PC-3 (cell line): ENCODE measurements around the gene HNF4A. TPM values are rescaled to one million over a fixed set of nuclear protein-coding genes. Genes with fewer than 3 reads are reported as not detected.

ENCODE experiments used
- ATAC-seq: fragments of 200-7000 bp; cut with Tn5 transposase; 2 replicates; pipeline ENCODE4 v1.9.1; 2020; ENCODE audit warnings: mild to moderate bottlenecking, moderate library complexity
- BruUV-seq: library from RNA; stranded (reverse); fragments of 400-500 nt; replicated peaks from 2 replicates; lab custom pipeline; 2021; lab: Mats Ljungman, UMichigan
- CTCF ChIA-PET: fragments of 300-600 bp; sonication (Branson Sonifier 250); formaldehyde crosslinking; loops from one replicate; lab custom pipeline; 2022; ENCODE audit warnings: antibody characterized with exemption; lab: Charles Lee
- POLR2A ChIA-PET: fragments of 300-600 bp; sonication (Branson Sonifier 250); formaldehyde crosslinking; loops from one replicate; lab custom pipeline; 2022; ENCODE audit warnings: antibody characterized with exemption; ENCODE audit not compliant: unreplicated experiment; lab: Charles Lee
- DNase-seq: peaks from one replicate; pipeline ENCODE4 v3.0.0-alpha.2; 2015
- H2AFZ ChIP-seq: fragments of 300-600 bp; sonication (generic); 2 replicates; pipeline ENCODE4 v1.6.0; 2016; ENCODE audit warnings: antibody characterized with exemption, low read length
- H3F3A ChIP-seq: fragments of 300-600 bp; sonication (generic); one replicate; pipeline ENCODE4 v1.6.0; 2017; ENCODE audit warnings: antibody characterized with exemption, low read length, control low read depth, mild to moderate bottlenecking; ENCODE audit not compliant: unreplicated experiment
- H3K27ac ChIP-seq: fragments of 300-600 bp; sonication (generic); 2 replicates; pipeline ENCODE4 v1.5.1; 2016; ENCODE audit warnings: mild to moderate bottlenecking, low read length
- H3K27me3 ChIP-seq: fragments of 300-600 bp; sonication (generic); 2 replicates; pipeline ENCODE4 v1.6.1; 2016; ENCODE audit warnings: low read length, mixed read lengths
- H3K36me3 ChIP-seq: fragments of 300-600 bp; sonication (generic); 2 replicates; pipeline ENCODE4 v1.6.1; 2016; ENCODE audit warnings: low read depth, mixed run types, low read length, mixed read lengths
- H3K4me1 ChIP-seq: fragments of 300-600 bp; sonication (generic); 2 replicates; pipeline ENCODE4 v1.5.1; 2016; ENCODE audit warnings: low read length; ENCODE audit not compliant: insufficient read depth
- H3K4me2 ChIP-seq: fragments of 300-600 bp; sonication (generic); 2 replicates; pipeline ENCODE4 v1.6.0; 2016; ENCODE audit warnings: low read length
- H3K4me3 ChIP-seq: fragments of 300-600 bp; sonication (generic); 2 replicates; pipeline ENCODE4 v1.5.1; 2016; ENCODE audit warnings: mild to moderate bottlenecking, low read length, mixed read lengths
- H3K79me2 ChIP-seq: fragments of 300-600 bp; sonication (generic); 2 replicates; pipeline ENCODE4 v1.6.1; 2017; ENCODE audit warnings: low read length, mixed read lengths
- H3K9ac ChIP-seq: fragments of 300-600 bp; sonication (generic); 2 replicates; pipeline ENCODE4 v1.6.0; 2016; ENCODE audit warnings: mild to moderate bottlenecking, low read length
- H3K9me2 ChIP-seq: fragments of 300-600 bp; sonication (generic); replicated peaks from 2 replicates; pipeline ENCODE4 v1.6.1; 2016; ENCODE audit warnings: mixed run types, low read length, mixed read lengths
- H3K9me3 ChIP-seq: fragments of 300-600 bp; sonication (generic); 2 replicates; pipeline ENCODE4 v1.6.1; 2016; ENCODE audit warnings: low read length, mixed read lengths
- H4K20me1 ChIP-seq: fragments of 300-600 bp; sonication (generic); 2 replicates; pipeline ENCODE4 v1.6.1; 2016; ENCODE audit warnings: low read length, mixed read lengths
- CTCF ChIP-seq: fragments of 300-600 bp; sonication (generic); conservative IDR thresholded peaks from 2 replicates; pipeline ENCODE4 v1.5.1; 2017; ENCODE audit warnings: antibody characterized with exemption, low read depth, mild to moderate bottlenecking, low read length
- EZH2 ChIP-seq: fragments of 300-600 bp; sonication (generic); IDR thresholded peaks from one replicate; pipeline ENCODE4 v1.6.1; 2017; ENCODE audit warnings: antibody characterized with exemption, mild to moderate bottlenecking, low read length; ENCODE audit not compliant: unreplicated experiment
- EZH2phosphoT487 ChIP-seq: fragments of 300-600 bp; sonication (generic); IDR thresholded peaks from 2 replicates; pipeline ENCODE4 v1.6.1; 2018; ENCODE audit warnings: mild to moderate bottlenecking, antibody characterized with exemption, low read length, borderline replicate concordance
- intact Hi-C: fragments of 100-400 bp; cut with micrococcal nuclease; formaldehyde crosslinking; loops from 2 replicates; pipeline ENCODE4 v1.9.0; 2023
- total RNA-seq: library from RNA; depleted of rRNA; stranded (reverse); fragments of >200 nt; gene quantifications from 2 replicates; pipeline ENCODE4 v1.2.3, GENCODE V29; 2014

HNF4A gene
- total RNA-seq, 1 experiment from 2014 or later: not detected

- H3K4me2 ChIP-seq: no peak overlapping the region
- no peak overlapping the region for H3K9ac ChIP-seq
- no peaks in the 10 kb centered on the region for H3F3A ChIP-seq
- no peaks in the 10 kb centered on the region for H4K20me1 ChIP-seq
- H3K27me3 ChIP-seq: no peaks in the 10 kb centered on the region
- no peak overlapping the region for H3K27ac ChIP-seq
- no peaks in the 10 kb centered on the region for H3K36me3 ChIP-seq
- POLR2A ChIA-PET: no interaction called here
- CTCF ChIA-PET: no interaction called here
- no peaks in the 10 kb centered on the region for H3K9me3 ChIP-seq
- BruUV-seq: no TSS peak
- no peaks in the 10 kb centered on the region for H3K79me2 ChIP-seq
- intact Hi-C loops: no loop called here
- H3K4me1 ChIP-seq: no peaks in the 10 kb centered on the region
- no peak overlapping the region for H3K4me3 ChIP-seq
- no peak for DNase-seq
- TF ChIP-seq EZH2phosphoT487 (no peak), EZH2 (no peak), CTCF (no peak)
- ATAC-seq: no peak
- H3K9me2 ChIP-seq: no peaks in the 10 kb centered on the region
- no peak overlapping the region for H2AFZ ChIP-seq
Observed at GRCh38 chr20:44439318-44439717, 83.8 kb downstream of the HNF4A start.

- H3K4me1 ChIP-seq: no peaks in the 10 kb centered on the region
- no peaks in the 10 kb centered on the region for H3K9me2 ChIP-seq
- H3K27ac ChIP-seq: no peak overlapping the region
- no peak overlapping the region for H2AFZ ChIP-seq
- H3K79me2 ChIP-seq: no peaks in the 10 kb centered on the region
- intact Hi-C loops: no loop called here
- H3K9ac ChIP-seq: no peak overlapping the region
- no TSS peak for BruUV-seq
- H3K9me3 ChIP-seq: no peaks in the 10 kb centered on the region
- no peaks in the 10 kb centered on the region for H3F3A ChIP-seq
- no peak overlapping the region for H3K4me2 ChIP-seq
- H3K4me3 ChIP-seq: no peak overlapping the region
- ATAC-seq (no peak), DNase-seq (no peak)
- ChIA-PET POLR2A (no interaction called here), CTCF (no interaction called here)
- no peaks in the 10 kb centered on the region for H4K20me1 ChIP-seq
- no peaks in the 10 kb centered on the region for H3K36me3 ChIP-seq
- H3K27me3 ChIP-seq: no peaks in the 10 kb centered on the region
- no peak for TF ChIP-seq EZH2phosphoT487
- no peak for TF ChIP-seq EZH2
- no peak for TF ChIP-seq CTCF
Observed at GRCh38 chr20:44442298-44443070, 87.0 kb downstream of the HNF4A start.
